AG08396 (cell line): ENCODE results near the gene CYBC1.

Experiments used
- DNase-seq: peaks from one replicate; pipeline ENCODE4 v3.0.0; 2012; ENCODE audit warnings: low spot score, mixed read lengths

The CYBC1 gene

GRCh38 chr17:82450357-82451106 lies at the start of gene CYBC1:
Gene CYBC1, minus strand, starts transcription at chr17:82450752. Its CDS starts 1,498 bp downstream, at chr17:82449254.
- peak; percentile 96 for DNase-seq

- DNase-seq = no peak
Measured at GRCh38 chr17:82497483-82498405, 47.2 kb upstream of the CYBC1 start.

- DNase-seq = peak; percentile 96
Measured at GRCh38 chr17:82496529-82497434, 46.2 kb upstream of the CYBC1 start.

GRCh38 chr17:82495844-82496528 lies 45.4 kb upstream of the CYBC1 start:
- no peak for DNase-seq

- peak; percentile 94 for DNase-seq
Measured at GRCh38 chr17:82494236-82495055, 43.9 kb upstream of the CYBC1 start.

- peak; percentile 20 for DNase-seq
Measured at GRCh38 chr17:82493226-82493781, 42.8 kb upstream of the CYBC1 start.

- peak; percentile 84 for DNase-seq
Measured at GRCh38 chr17:82492643-82493225, 42.2 kb upstream of the CYBC1 start.

- no peak for DNase-seq
Measured at GRCh38 chr17:82491533-82491932, 41.0 kb upstream of the CYBC1 start.

- no peak for DNase-seq
Measured at GRCh38 chr17:82491196-82491530, 40.6 kb upstream of the CYBC1 start.

- DNase-seq = no peak
Measured at GRCh38 chr17:82490512-82491195, 40.1 kb upstream of the CYBC1 start.

GRCh38 chr17:82489851-82490511 lies 39.4 kb upstream of the CYBC1 start:
- no peak for DNase-seq

GRCh38 chr17:82489117-82489516 lies 38.6 kb upstream of the CYBC1 start:
- DNase-seq = peak; percentile 67

- DNase-seq = no peak
Measured at GRCh38 chr17:82487910-82488309, 37.4 kb upstream of the CYBC1 start.

GRCh38 chr17:82486231-82487094 lies 35.9 kb upstream of the CYBC1 start:
- no peak for DNase-seq

GRCh38 chr17:82483836-82484235 lies 33.3 kb upstream of the CYBC1 start:
- no peak for DNase-seq

GRCh38 chr17:82483204-82483660 lies 32.7 kb upstream of the CYBC1 start:
- no peak for DNase-seq

GRCh38 chr17:82480318-82480717 lies 29.8 kb upstream of the CYBC1 start:
- DNase-seq = no peak

GRCh38 chr17:82479602-82480001 lies 29.1 kb upstream of the CYBC1 start:
- DNase-seq = no peak
